Measurements from ENCODE around the gene ADA. TPM values are rescaled to one million over a fixed set of nuclear protein-coding genes. Genes with fewer than 3 reads are reported as not detected.

The ADA gene
- total and polyA plus RNA-seq, 9 of the 15 experiments (the other 6 are each of a cell fraction or from before 2014, with no cell fraction given), result 2.4 to 26.1 (median 5.3) TPM

- TF ChIP-seq AFF4 (CRISPR knock-in tag; IDR thresholded peaks at IDR 0.05) (no peak), CTBP1 (IDR thresholded peaks at IDR 0.05; ENCODE audit: borderline replicate concordance) (no peak), NR0B1 (IDR thresholded peaks at IDR 0.05; ENCODE audit: partially characterized antibody) (no peak), ZBTB12 (CRISPR knock-in tag; IDR thresholded peaks at IDR 0.05) (no peak), SLC30A9 (CRISPR knock-in tag; IDR thresholded peaks at IDR 0.05) (no peak), TBP (optimal IDR thresholded peaks at IDR 0.05; ENCODE audit: low read depth, low read length) (no peak), ZNF644 (tag; IDR thresholded peaks at IDR 0.05; ENCODE audit: low read depth) (no peak), HLTF (IDR thresholded peaks at IDR 0.05) (no peak), TFE3 (CRISPR knock-in tag; IDR thresholded peaks at IDR 0.05) (no peak), DMBX1 (CRISPR knock-in tag; IDR thresholded peaks at IDR 0.05; ENCODE audit: borderline replicate concordance) (no peak), ZNF197 (CRISPR knock-in tag; IDR thresholded peaks at IDR 0.05; ENCODE audit: low read depth) (no peak), NUFIP1 (IDR thresholded peaks at IDR 0.05; ENCODE audit: partially characterized antibody) (no peak), SIX5 (IDR thresholded peaks at IDR 0.05; ENCODE audit: borderline replicate concordance in 1 of 2, insufficient read depth in 1 of 2, low read depth in 1 of 2, low read length in 2 of 2) (no peak), VEZF1 (CRISPR knock-in tag; IDR thresholded peaks at IDR 0.05) (no peak), DACH1 (IDR thresholded peaks at IDR 0.05; ENCODE audit: partially characterized antibody) (peak; percentile 82), ZEB2 (IDR thresholded peaks at IDR 0.05) (no peak), ETV6 (IDR thresholded peaks at IDR 0.05; ENCODE audit: borderline replicate concordance in 1 of 2, low read depth in 2 of 2, low read length in 1 of 2) (no peak), ETV6 (CRISPR knock-in tag; IDR thresholded peaks at IDR 0.05; ENCODE audit: borderline replicate concordance) (no peak)
These were observed 32.0 kb upstream of the ADA start (continued) for GRCh38 chr20:44683263-44684046.
